ENCODE measurements around the gene ADM2. TPM values are rescaled to one million over a fixed set of nuclear protein-coding genes. Genes with fewer than 3 reads are reported as not detected.
A peak's percentile ranks its signal among the peaks of the same experiment; 100 is the strongest.

ADM2 gene
- total RNA-seq, 6 donors from 2014 or later = 0.30 to 3.1 (median 1.6) TPM

- ATAC-seq (ENCODE audit: low FRiP score in 2 of 2) = no peak
- peaks cover under 1 to 10% (median 5%) of the 10 kb centered on the region in 4 donors for H3K4me1 ChIP-seq
- 91 to 95% methylated on average over 23 to 24 of the region's 24 CpGs for WGBS, 2 donors
- no peaks in the 10 kb centered on the region for H3K27me3 ChIP-seq
- H3K27ac ChIP-seq = no peak overlapping the region
- peaks cover 64 to 88% (median 88%) of the 10 kb centered on the region in 4 donors for H3K36me3 ChIP-seq
- peak in 1 of 2 donors; percentile 83 for DNase-seq
- no peak overlapping the region for H3K4me3 ChIP-seq
- TF ChIP-seq EP300 (IDR thresholded peaks at IDR 0.05) (no peak), POLR2AphosphoS5 (IDR thresholded peaks at IDR 0.05) (no peak), POLR2A (IDR thresholded peaks at IDR 0.05) (no peak), CTCF (IDR thresholded peaks at IDR 0.05) (no peak)
- no peaks in the 10 kb centered on the region for H3K9me3 ChIP-seq
These were observed 16.9 kb upstream of the ADM2 start for GRCh38 chr22:50464451-50464850.

DNA sequence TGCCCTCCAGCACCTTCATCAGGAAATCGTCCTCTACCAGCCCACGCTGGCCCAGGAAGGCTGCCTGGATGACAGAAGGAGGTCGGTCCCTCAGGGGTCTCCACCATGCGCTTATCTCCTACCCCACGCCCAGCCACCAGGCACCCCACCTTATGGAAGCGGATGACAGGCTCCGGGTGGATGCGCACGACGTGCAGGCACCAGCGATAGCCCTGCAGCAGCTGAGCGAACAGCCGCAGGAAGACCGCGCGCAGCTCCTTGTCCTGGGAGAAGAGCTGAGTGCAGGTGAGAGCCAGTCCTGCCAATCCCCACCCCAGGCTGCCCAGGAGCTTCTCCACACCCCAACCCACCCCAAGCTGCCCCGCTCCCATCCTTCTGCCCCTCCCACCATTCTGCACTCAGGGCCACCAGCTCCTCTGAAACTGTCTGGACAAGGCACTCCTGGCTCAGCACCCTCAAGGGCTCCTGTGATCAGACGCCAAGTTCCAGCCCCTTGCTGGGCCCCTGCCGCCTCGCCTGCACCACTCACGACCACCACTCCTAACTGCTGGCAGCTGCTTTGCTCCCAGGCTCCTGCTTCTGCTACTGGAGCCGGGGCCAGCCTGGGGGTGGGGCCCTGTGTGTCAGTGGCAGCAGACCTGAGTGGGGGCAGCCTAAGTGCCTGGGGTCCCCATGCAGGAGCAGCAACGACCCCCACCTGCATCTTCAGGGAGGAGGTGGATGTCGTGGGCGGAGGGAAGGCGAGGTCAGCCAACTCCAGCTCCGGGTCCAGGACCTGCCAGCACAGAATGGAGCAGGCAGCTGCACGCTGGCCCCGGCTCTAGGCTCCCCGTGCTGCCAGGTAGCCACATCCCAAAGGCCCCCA, 16.0 kb upstream of the ADM2 start:
- no peak overlapping the region for H3K4me3 ChIP-seq
- no peaks in the 10 kb centered on the region for H3K9me3 ChIP-seq
- peaks cover 9 to 18% (median 14%) of the 10 kb centered on the region in 4 donors for H3K4me1 ChIP-seq
- 78 to 92% methylated on average over 5 to 28 of the region's 30 CpGs for WGBS, 2 donors
- ATAC-seq (ENCODE audit: low FRiP score in 2 of 2) = no peak
- H3K36me3 ChIP-seq = peaks cover 55 to 80% (median 80%) of the 10 kb centered on the region in 4 donors
- TF ChIP-seq CTCF (IDR thresholded peaks at IDR 0.05) (no peak), POLR2A (IDR thresholded peaks at IDR 0.05) (no peak), EP300 (IDR thresholded peaks at IDR 0.05) (no peak), POLR2AphosphoS5 (IDR thresholded peaks at IDR 0.05) (no peak)
- no peak overlapping the region for H3K27ac ChIP-seq
- DNase-seq = peak in 1 of 2 donors; percentile 66
- no peaks in the 10 kb centered on the region for H3K27me3 ChIP-seq

GRCh38 chr22:50467341-50467740, 14.0 kb upstream of the ADM2 start:
- H3K36me3 ChIP-seq = peaks cover 40 to 59% (median 59%) of the 10 kb centered on the region in 4 donors
- H3K4me1 ChIP-seq = peaks cover 28 to 39% (median 31%) of the 10 kb centered on the region in 4 donors
- no peaks in the 10 kb centered on the region for H3K9me3 ChIP-seq
- H3K27me3 ChIP-seq = no peaks in the 10 kb centered on the region
- ATAC-seq (ENCODE audit: low FRiP score in 2 of 2) (no peak), DNase-seq (peak in 1 of 2 donors; percentile 80)
- no peak overlapping the region for H3K27ac ChIP-seq
- 93 to 94% methylated on average over 18 to 22 of the region's 24 CpGs for WGBS, 2 donors
- no peak overlapping the region for H3K4me3 ChIP-seq
- TF ChIP-seq POLR2A (IDR thresholded peaks at IDR 0.05) = no peak
- TF ChIP-seq CTCF (IDR thresholded peaks at IDR 0.05) = no peak
- TF ChIP-seq POLR2AphosphoS5 (IDR thresholded peaks at IDR 0.05) = no peak
- TF ChIP-seq EP300 (IDR thresholded peaks at IDR 0.05) = no peak

DNA sequence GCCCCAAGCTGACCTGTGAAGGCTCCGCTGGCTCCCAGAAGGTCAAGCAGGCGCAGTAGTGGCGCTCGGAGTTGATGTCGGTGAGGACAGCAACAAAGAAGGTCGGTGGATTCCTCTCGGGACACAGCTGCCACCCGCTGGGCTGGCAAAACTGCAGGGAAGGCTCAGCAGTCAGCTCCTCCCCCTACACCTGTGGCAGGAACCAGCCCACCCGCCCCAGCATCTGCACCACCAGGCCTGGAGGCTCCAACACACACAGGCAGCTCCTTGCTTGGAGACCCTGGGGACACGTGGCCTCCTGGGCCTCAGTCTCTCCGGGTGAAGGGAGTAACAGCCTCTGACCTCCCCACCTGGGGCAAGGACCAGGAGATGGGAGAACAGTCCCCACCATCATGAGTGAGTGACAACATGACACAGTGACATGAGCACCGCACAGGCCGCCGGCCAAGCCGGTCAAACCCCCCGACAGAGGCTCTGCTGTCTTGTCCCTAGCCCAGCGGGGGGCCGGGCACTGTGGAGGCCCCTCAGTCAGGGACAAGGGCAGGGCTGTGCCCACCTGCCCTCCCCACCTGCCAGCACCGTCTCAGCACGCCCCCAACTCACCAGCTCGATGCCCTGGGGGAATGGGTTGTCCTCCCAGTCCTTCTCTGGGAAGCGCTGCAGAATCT, 13.4 kb upstream of the ADM2 start:
- Histone ChIP-seq H3K27me3 (no peaks in the 10 kb centered on the region), H3K4me3 (no peak overlapping the region), H3K36me3 (peaks cover 34 to 54% (median 54%) of the 10 kb centered on the region in 4 donors), H3K9me3 (no peaks in the 10 kb centered on the region), H3K27ac (no peak overlapping the region), H3K4me1 (peaks cover 33 to 44% (median 36%) of the 10 kb centered on the region in 4 donors)
- TF ChIP-seq CTCF (IDR thresholded peaks at IDR 0.05) (no peak), POLR2A (IDR thresholded peaks at IDR 0.05) (no peak), EP300 (IDR thresholded peaks at IDR 0.05) (no peak), POLR2AphosphoS5 (IDR thresholded peaks at IDR 0.05) (no peak)
- ATAC-seq (ENCODE audit: low FRiP score in 2 of 2) (no peak), DNase-seq (peak in 1 of 2 donors; percentile 83)
- WGBS, 2 donors = 84 to 95% methylated on average over 7 to 19 of the region's 22 CpGs

All from upper lobe of left lung (tissue), 6 donors.